ENCODE results near the gene IL1R2. TPM values are rescaled to one million over a fixed set of nuclear protein-coding genes. Genes with fewer than 3 reads are reported as not detected.

IL1R2 gene
- total RNA-seq, 2 donors from 2014 or later: 18.3 to 47.7 TPM

GRCh38 chr2:102029405-102029804 lies 37.6 kb downstream of the IL1R2 start:
- DNase-seq (ENCODE audit: low spot score) (no peak), ATAC-seq (ENCODE audit: insufficient number of reproducible peaks, low FRiP score, low read depth) (no peak)
- TF ChIP-seq CTCF (IDR thresholded peaks at IDR 0.05): no peak
- peak overlapping the region; percentile 46 to 54 for H3K27ac ChIP-seq
- H3K4me3 ChIP-seq: no peak overlapping the region
- no peaks in the 10 kb centered on the region for H3K36me3 ChIP-seq
- peaks cover 32 to 62% of the 10 kb centered on the region in 2 donors for H3K4me1 ChIP-seq (ENCODE audit: control insufficient read depth in 1 of 2, low read depth in 2 of 2)
- H3K27me3 ChIP-seq (replicated peaks; ENCODE audit: insufficient read depth): no peaks in the 10 kb centered on the region
- H3K9me3 ChIP-seq: no peaks in the 10 kb centered on the region

GRCh38 chr2:102029952-102030351 lies 38.2 kb downstream of the IL1R2 start:
- Histone ChIP-seq H3K36me3 (no peaks in the 10 kb centered on the region), H3K27ac (no peak overlapping the region), H3K27me3 (replicated peaks; ENCODE audit: insufficient read depth) (no peaks in the 10 kb centered on the region), H3K4me1 (ENCODE audit: control insufficient read depth in 1 of 2, low read depth in 2 of 2) (peaks cover 32 to 61% of the 10 kb centered on the region in 2 donors), H3K9me3 (no peaks in the 10 kb centered on the region), H3K4me3 (no peak overlapping the region)
- ATAC-seq (ENCODE audit: insufficient number of reproducible peaks, low FRiP score, low read depth) (no peak), DNase-seq (ENCODE audit: low spot score) (no peak)
- no peak for TF ChIP-seq CTCF (IDR thresholded peaks at IDR 0.05)

GRCh38 chr2:102030502-102030854 lies 38.7 kb downstream of the IL1R2 start:
- ATAC-seq (ENCODE audit: insufficient number of reproducible peaks, low FRiP score, low read depth): no peak
- no peak for DNase-seq (ENCODE audit: low spot score)
- Histone ChIP-seq H3K9me3 (no peaks in the 10 kb centered on the region), H3K27ac (no peak overlapping the region), H3K27me3 (replicated peaks; ENCODE audit: insufficient read depth) (no peaks in the 10 kb centered on the region), H3K36me3 (no peaks in the 10 kb centered on the region), H3K4me3 (no peak overlapping the region), H3K4me1 (ENCODE audit: control insufficient read depth in 1 of 2, low read depth in 2 of 2) (peaks cover 30 to 56% of the 10 kb centered on the region in 2 donors)
- no peak for TF ChIP-seq CTCF (IDR thresholded peaks at IDR 0.05)

GRCh38 chr2:102030855-102031527 lies 39.2 kb downstream of the IL1R2 start:
- peaks cover 28 to 53% of the 10 kb centered on the region in 2 donors for H3K4me1 ChIP-seq (ENCODE audit: control insufficient read depth in 1 of 2, low read depth in 2 of 2)
- no peak overlapping the region for H3K4me3 ChIP-seq
- TF ChIP-seq CTCF (IDR thresholded peaks at IDR 0.05): no peak
- no peaks in the 10 kb centered on the region for H3K36me3 ChIP-seq
- no peaks in the 10 kb centered on the region for H3K27me3 ChIP-seq (replicated peaks; ENCODE audit: insufficient read depth)
- ATAC-seq (ENCODE audit: insufficient number of reproducible peaks, low FRiP score, low read depth): no peak
- no peaks in the 10 kb centered on the region for H3K9me3 ChIP-seq
- no peak overlapping the region for H3K27ac ChIP-seq
- no peak for DNase-seq (ENCODE audit: low spot score)

- Histone ChIP-seq H3K9me3 (no peaks in the 10 kb centered on the region), H3K4me3 (peak overlapping the region; percentile 41), H3K36me3 (no peaks in the 10 kb centered on the region), H3K27ac (peak overlapping the region in 1 of 2 donors; percentile 43), H3K27me3 (replicated peaks; ENCODE audit: insufficient read depth) (no peaks in the 10 kb centered on the region), H3K4me1 (ENCODE audit: control insufficient read depth in 1 of 2, low read depth in 2 of 2) (peaks cover 26 to 54% of the 10 kb centered on the region in 2 donors)
- TF ChIP-seq CTCF (IDR thresholded peaks at IDR 0.05): no peak
- no peak for ATAC-seq (ENCODE audit: insufficient number of reproducible peaks, low FRiP score, low read depth)
- DNase-seq (ENCODE audit: low spot score): no peak
These were observed 40.7 kb downstream of the IL1R2 start for GRCh38 chr2:102032368-102033030.
